Parathyroid adenoma (tissue), 2 donors: ENCODE data around the gene CPT1B.

Experiments used
- H2AFZ ChIP-seq: fragments of 300-600 bp; sonication (generic); one replicate; pipeline ENCODE4 v1.7.0; 2017; ENCODE audit warnings: antibody characterized with exemption, mild to moderate bottlenecking
- H3K27ac ChIP-seq: fragments of 300-600 bp; sonication (generic); one replicate; pipeline ENCODE4 v1.7.0; 2017
- H3K27me3 ChIP-seq: fragments of 300-600 bp; sonication (generic); one replicate; pipeline ENCODE4 v1.7.0; 2017; ENCODE audit warnings: low read length; ENCODE audit not compliant: control insufficient read depth, insufficient read depth
- H3K36me3 ChIP-seq: fragments of 300-600 bp; sonication (generic); one replicate; pipeline ENCODE4 v1.7.0; 2017; ENCODE audit warnings: low read length; ENCODE audit not compliant: control insufficient read depth, insufficient read depth
- H3K4me1 ChIP-seq: fragments of 300-600 bp; sonication (generic); one replicate; pipeline ENCODE4 v1.7.0; 2017; ENCODE audit warnings: control low read depth
- H3K4me2 ChIP-seq: fragments of 300-600 bp; sonication (generic); one replicate; pipeline ENCODE4 v1.7.0; 2017; ENCODE audit warnings: low read length
- H3K4me3 ChIP-seq: fragments of 300-600 bp; sonication (generic); one replicate; pipeline ENCODE4 v1.7.0; 2017; ENCODE audit warnings: low read depth, low read length
- H3K79me2 ChIP-seq: fragments of 300-600 bp; sonication (generic); one replicate; pipeline ENCODE4 v1.7.0; 2017; ENCODE audit warnings: control low read depth
- H3K9ac ChIP-seq: fragments of 300-600 bp; sonication (generic); one replicate; pipeline ENCODE4 v1.7.0; 2017; ENCODE audit warnings: mild to moderate bottlenecking
- H3K9me3 ChIP-seq: fragments of 300-600 bp; sonication (generic); one replicate; pipeline ENCODE4 v1.7.0; 2017; ENCODE audit warnings: low read length; ENCODE audit not compliant: control insufficient read depth
- CTCF ChIP-seq: fragments of 300-600 bp; sonication (generic); IDR thresholded peaks from one replicate; pipeline ENCODE4 v1.7.0; 2017; ENCODE audit warnings: antibody characterized with exemption, mild to moderate bottlenecking
- donor health status: primary hyperparathyroidism.

CPT1B gene

GRCh38 chr22:50575426-50575941 is 2.7 kb downstream of the CPT1B start:
- no peak for TF ChIP-seq CTCF
- Histone ChIP-seq H3K4me2 (no peak overlapping the region), H3K27me3 (no peaks in the 10 kb centered on the region), H3K79me2 (no peaks in the 10 kb centered on the region), H3K27ac (no peak overlapping the region), H2AFZ (no peak overlapping the region), H3K9ac (no peak overlapping the region), H3K4me3 (no peak overlapping the region), H3K4me1 (peaks cover 4% of the 10 kb centered on the region), H3K36me3 (no peaks in the 10 kb centered on the region), H3K9me3 (no peaks in the 10 kb centered on the region)

- Histone ChIP-seq H2AFZ (no peak overlapping the region), H3K9me3 (no peaks in the 10 kb centered on the region), H3K79me2 (no peaks in the 10 kb centered on the region), H3K27ac (no peak overlapping the region), H3K4me2 (no peak overlapping the region), H3K27me3 (no peaks in the 10 kb centered on the region), H3K4me1 (peaks cover 10% of the 10 kb centered on the region), H3K4me3 (no peak overlapping the region), H3K9ac (no peak overlapping the region), H3K36me3 (no peaks in the 10 kb centered on the region)
- no peak for TF ChIP-seq CTCF
These were observed 3.9 kb downstream of the CPT1B start for GRCh38 chr22:50574383-50574755.

GRCh38 chr22:50573491-50574382 is 4.5 kb downstream of the CPT1B start:
- no peak overlapping the region for H3K9ac ChIP-seq
- no peak for TF ChIP-seq CTCF
- no peaks in the 10 kb centered on the region for H3K79me2 ChIP-seq
- no peaks in the 10 kb centered on the region for H3K27me3 ChIP-seq
- no peak overlapping the region for H2AFZ ChIP-seq
- no peaks in the 10 kb centered on the region for H3K36me3 ChIP-seq
- no peak overlapping the region for H3K27ac ChIP-seq
- no peak overlapping the region for H3K4me3 ChIP-seq
- no peaks in the 10 kb centered on the region for H3K9me3 ChIP-seq
- peaks cover 12% of the 10 kb centered on the region for H3K4me1 ChIP-seq
- no peak overlapping the region for H3K4me2 ChIP-seq

GRCh38 chr22:50572965-50573364 is 5.3 kb downstream of the CPT1B start:
- Histone ChIP-seq H3K4me2 (no peak overlapping the region), H3K36me3 (no peaks in the 10 kb centered on the region), H3K9ac (no peak overlapping the region), H3K79me2 (no peaks in the 10 kb centered on the region), H3K4me3 (no peak overlapping the region), H3K27ac (no peak overlapping the region), H2AFZ (no peak overlapping the region), H3K4me1 (peaks cover 12% of the 10 kb centered on the region), H3K27me3 (no peaks in the 10 kb centered on the region), H3K9me3 (no peaks in the 10 kb centered on the region)
- TF ChIP-seq CTCF: no peak
